Neutrophil (primary cell): Measurements from ENCODE around the gene ANKS1A.

Experiments
- H3K27ac ChIP-seq: fragments of 200-600 bp; sonication (generic); 2 replicates; pipeline ENCODE4 v1.5.1; 2016; ENCODE audit warnings: mild to moderate bottlenecking, moderate library complexity
- H3K27me3 ChIP-seq: fragments of 200-600 bp; sonication (generic); 2 replicates; pipeline ENCODE4 v1.6.0; 2016; ENCODE audit warnings: mild to moderate bottlenecking
- H3K36me3 ChIP-seq: fragments of 200-600 bp; sonication (generic); 2 replicates; pipeline ENCODE4 v1.5.1; 2017
- H3K4me1 ChIP-seq, 2 experiments: fragments of 200-600 bp in 1 of 2; sonication (generic) in 1 of 2; 1 replicate in 1 of 2; 2 replicates in 1 of 2; pipeline versions ENCODE4 v1.5.1 to v1.6.1; 2013 to 2016; ENCODE audit warnings: low read depth in 1 of 2, low read length in 1 of 2, mild to moderate bottlenecking in 1 of 2, moderate library complexity in 1 of 2; ENCODE audit not compliant: control insufficient read depth in 1 of 2, insufficient read depth in 1 of 2
- H3K4me3 ChIP-seq, 2 experiments: fragments of 200-600 bp in 1 of 2; sonication (generic) in 1 of 2; 1 replicate in 1 of 2; 2 replicates in 1 of 2; pipeline ENCODE4 v1.5.1; 2013 to 2016; ENCODE audit warnings: low read depth in 1 of 2, low read length in 1 of 2, mild to moderate bottlenecking in 1 of 2, moderate library complexity in 1 of 2
- H3K9me3 ChIP-seq: fragments of 200-600 bp; sonication (generic); 2 replicates; pipeline ENCODE4 v1.5.1; 2016
- TF ChIP-seq, protein P1 (sequence below): fragments of 200-600 bp; sonication (generic); IDR thresholded peaks from 2 replicates; pipeline ENCODE4 v1.5.1; 2016; ENCODE audit warnings: antibody characterized with exemption

ANKS1A gene

DNA sequence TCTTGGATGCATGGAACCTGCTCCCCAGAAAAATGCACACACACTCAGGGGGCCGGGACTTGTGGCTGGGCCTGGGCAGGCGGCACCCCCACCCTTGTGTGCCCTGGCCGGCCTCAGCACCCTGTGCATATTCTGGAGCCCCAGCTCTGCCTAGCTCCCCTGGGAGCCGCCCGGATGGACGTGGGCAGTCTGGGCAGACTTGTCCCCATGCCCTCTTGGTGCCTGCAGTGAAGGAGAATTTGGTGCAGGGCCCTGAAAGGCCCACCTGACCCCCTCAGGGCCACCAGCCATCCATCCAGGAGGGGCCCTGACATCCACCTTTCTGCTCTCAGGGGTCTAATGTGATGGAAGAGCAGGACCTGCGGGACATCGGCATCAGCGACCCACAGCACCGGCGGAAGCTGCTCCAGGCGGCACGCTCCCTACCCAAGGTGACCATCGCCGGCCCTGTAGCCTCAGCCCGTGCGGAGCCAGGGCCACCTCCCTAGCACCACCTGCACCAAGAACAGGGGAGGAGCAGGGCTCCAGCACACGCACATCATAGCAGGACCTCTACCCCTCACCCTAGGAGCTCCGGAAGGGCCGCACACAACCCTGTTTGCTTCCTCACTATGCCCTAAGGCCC lies 189.3 kb downstream of the ANKS1A start:
- no peak overlapping the region for H3K27ac ChIP-seq
- peaks cover 95% of the 10 kb centered on the region for H3K36me3 ChIP-seq

DNA sequence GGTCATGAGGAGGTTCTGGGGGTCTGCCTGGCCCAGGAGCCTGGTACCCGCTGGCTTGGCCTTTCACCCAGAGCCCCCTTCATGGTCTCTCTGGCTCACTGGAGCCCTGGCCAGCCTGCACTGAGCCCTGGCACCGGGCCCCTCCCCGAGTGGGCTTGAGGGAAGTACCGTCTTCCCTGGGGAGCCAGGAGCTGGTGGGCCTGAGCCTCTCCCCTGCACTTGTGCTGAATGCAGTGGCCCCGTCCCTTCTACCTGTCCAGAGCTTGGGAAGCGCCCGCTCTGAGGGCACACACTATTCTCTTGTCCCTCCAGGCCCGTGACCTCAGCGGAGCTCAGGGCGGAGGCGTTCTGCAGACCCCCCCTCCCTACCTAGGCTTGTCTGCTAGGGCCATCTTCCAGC lies 189.8 kb downstream of the ANKS1A start:
- Histone ChIP-seq H3K4me3 (no peak overlapping the region), H3K4me1 (no peaks in the 10 kb centered on the region), H3K27ac (no peak overlapping the region), H3K27me3 (no peaks in the 10 kb centered on the region), H3K9me3 (no peaks in the 10 kb centered on the region), H3K36me3 (peaks cover 95% of the 10 kb centered on the region)
- TF ChIP-seq, protein P1, sequence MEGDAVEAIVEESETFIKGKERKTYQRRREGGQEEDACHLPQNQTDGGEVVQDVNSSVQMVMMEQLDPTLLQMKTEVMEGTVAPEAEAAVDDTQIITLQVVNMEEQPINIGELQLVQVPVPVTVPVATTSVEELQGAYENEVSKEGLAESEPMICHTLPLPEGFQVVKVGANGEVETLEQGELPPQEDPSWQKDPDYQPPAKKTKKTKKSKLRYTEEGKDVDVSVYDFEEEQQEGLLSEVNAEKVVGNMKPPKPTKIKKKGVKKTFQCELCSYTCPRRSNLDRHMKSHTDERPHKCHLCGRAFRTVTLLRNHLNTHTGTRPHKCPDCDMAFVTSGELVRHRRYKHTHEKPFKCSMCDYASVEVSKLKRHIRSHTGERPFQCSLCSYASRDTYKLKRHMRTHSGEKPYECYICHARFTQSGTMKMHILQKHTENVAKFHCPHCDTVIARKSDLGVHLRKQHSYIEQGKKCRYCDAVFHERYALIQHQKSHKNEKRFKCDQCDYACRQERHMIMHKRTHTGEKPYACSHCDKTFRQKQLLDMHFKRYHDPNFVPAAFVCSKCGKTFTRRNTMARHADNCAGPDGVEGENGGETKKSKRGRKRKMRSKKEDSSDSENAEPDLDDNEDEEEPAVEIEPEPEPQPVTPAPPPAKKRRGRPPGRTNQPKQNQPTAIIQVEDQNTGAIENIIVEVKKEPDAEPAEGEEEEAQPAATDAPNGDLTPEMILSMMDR, result no peak

More for the DNA sequence above, 189.3 kb downstream of the ANKS1A start:
- Histone ChIP-seq H3K4me3 (no peak overlapping the region), H3K27me3 (no peaks in the 10 kb centered on the region), H3K9me3 (no peaks in the 10 kb centered on the region), H3K4me1 (no peaks in the 10 kb centered on the region)
- TF ChIP-seq, protein P1, result no peak

DNA sequence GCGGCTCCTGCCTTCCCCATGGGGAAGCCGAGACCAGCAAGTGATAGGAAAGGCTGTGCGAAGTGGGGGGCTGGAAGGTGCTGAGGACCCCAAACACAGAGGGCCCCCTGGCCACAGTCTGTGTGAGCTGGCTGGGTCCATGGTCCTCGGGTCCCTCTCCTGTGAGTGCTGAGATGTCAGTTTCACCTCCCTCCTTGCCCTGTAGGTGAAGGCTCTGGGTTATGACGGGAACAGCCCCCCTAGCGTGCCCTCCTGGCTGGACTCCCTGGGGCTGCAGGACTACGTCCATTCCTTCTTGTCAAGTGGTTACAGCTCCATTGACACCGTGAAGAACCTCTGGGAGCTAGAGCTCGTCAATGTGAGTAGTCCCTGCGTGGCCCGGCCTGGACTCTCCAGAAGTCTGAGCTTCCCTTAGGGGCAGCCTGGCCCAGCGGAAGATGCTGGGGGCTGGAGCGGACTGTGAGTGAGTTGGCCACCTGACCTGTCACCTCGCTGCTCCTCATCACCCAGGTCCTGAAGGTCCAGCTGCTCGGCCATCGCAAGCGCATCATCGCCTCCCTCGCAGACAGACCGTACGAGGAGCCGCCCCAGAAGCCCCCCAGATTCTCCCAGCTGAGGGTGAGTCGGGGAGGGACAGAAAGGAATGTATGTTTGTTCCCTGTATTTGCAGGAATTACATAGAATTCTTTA lies 190.4 kb downstream of the ANKS1A start:
- no peaks in the 10 kb centered on the region for H3K9me3 ChIP-seq
- no peaks in the 10 kb centered on the region for H3K4me1 ChIP-seq
- H3K36me3 ChIP-seq, result peaks cover 96% of the 10 kb centered on the region
- no peak overlapping the region for H3K4me3 ChIP-seq
- TF ChIP-seq, protein P1, result no peak
- no peak overlapping the region for H3K27ac ChIP-seq
- H3K27me3 ChIP-seq, result no peaks in the 10 kb centered on the region

DNA sequence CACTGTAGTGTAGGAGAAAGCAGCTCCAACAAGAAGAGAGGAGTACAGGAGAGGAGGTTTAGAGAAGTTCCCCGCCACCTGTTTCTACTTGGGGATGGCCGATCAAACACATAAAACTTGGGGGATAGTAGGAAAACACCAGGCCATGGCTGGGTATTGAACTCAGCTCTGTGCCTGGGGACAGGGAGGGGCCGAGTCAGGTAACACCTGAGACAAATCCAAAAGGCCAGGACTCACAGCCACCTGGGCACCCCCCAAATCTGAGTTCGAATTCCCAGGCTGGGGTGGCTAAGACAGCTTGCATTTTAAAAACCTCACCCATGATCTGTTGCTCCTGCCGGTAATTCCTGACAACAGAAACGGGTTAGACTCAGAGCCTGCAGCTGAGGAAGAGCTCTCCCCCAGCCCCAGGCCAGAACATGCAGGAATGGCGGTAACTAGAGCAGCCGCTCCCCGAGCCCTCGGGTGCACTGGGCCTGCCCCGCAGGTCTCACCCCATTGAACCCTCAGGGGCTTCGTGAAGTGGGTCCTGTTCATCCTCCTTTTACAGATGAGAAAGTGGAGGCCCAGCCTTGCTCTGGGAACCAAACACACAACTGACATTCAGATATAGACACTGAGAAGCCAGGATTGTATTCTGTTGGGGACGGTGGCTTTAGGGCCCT lies 191.1 kb downstream of the ANKS1A start:
- no peaks in the 10 kb centered on the region for H3K9me3 ChIP-seq
- H3K36me3 ChIP-seq, result peaks cover 98% of the 10 kb centered on the region
- no peaks in the 10 kb centered on the region for H3K4me1 ChIP-seq
- H3K4me3 ChIP-seq, result no peak overlapping the region
- H3K27me3 ChIP-seq, result no peaks in the 10 kb centered on the region
- no peak overlapping the region for H3K27ac ChIP-seq
- TF ChIP-seq, protein P1, result no peak

DNA sequence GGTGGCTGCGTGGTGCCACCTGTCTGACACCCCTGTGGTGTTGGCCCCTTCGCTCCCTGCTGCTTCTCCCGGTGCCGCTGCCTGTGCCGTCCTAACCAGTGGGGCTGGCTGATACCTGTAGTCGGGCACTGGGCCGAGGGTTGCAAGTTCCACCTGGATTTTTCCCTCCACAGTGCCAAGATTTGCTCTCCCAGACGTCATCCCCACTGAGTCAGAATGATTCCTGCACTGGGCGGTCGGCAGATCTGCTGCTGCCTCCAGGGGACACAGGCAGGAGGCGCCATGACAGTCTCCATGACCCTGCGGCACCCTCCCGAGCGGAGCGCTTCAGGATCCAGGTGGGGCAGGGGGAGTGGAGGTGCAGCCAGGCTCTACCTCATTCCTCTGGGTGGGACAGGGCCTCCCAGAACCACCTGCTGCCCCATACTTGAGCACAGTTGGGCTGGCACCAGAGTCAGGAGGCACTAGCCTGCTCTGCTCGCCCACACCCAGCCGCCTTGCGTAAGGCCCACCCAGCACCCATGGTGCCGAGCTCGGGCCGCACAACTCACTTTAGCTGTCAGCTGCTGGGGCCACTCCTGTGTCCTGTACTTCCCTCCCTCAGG lies 191.9 kb downstream of the ANKS1A start:
- Histone ChIP-seq H3K4me1 (no peaks in the 10 kb centered on the region), H3K27ac (no peak overlapping the region), H3K36me3 (peaks cover 99% of the 10 kb centered on the region), H3K4me3 (no peak overlapping the region), H3K9me3 (no peaks in the 10 kb centered on the region), H3K27me3 (no peaks in the 10 kb centered on the region)
- TF ChIP-seq, protein P1, result no peak
